CD4-positive, alpha-beta T cell treated with Interleukin-10 for 1 hour (primary cell): Measurements from ENCODE around the gene SLC27A2.

ENCODE experiments used
- DNase-seq: peaks from one replicate; pipeline ENCODE4 v3.0.0-alpha.2; 2020

Gene SLC27A2

DNA sequence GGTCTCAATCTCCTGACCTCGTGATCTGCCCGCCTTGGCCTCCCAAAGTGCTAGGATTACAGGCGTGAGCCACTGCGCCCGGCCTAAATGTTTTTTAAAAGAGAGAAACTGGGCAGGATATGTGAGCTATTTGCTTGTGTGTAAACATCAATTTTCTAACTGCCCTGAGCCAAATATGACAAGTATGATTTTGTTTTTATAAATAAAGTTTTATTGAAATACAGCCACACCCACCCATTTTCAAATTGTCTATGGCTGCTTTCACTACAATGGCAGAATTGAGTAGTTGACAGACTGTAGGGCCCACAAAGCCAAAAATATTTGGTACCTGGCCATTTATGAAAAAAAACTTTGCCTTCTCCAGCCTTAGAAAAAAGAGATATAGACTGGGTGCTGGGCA lies 99.4 kb downstream of the SLC27A2 start:
- no peak for DNase-seq
